A549 treated with CORT108297 at 1 μM for 4 hours (cell line): ENCODE data around the gene ESM1. TPM values are rescaled to one million over a fixed set of nuclear protein-coding genes. Genes with fewer than 3 reads are reported as not detected.

Experiments used
- total RNA-seq: library from RNA; stranded (reverse); fragments of 200-300 nt; extraction: Qiagen RNA extraction; gene quantifications from 5 replicates; pipeline ENCODE4 v1.2.3, GENCODE V29; 2022

ESM1 gene
- total RNA-seq = 0.06 TPM in 1 of 5 replicates, not detected in the others

GRCh38 chr5:54985301-54986268, at the start of gene ESM1:
Gene ESM1 (minus strand): TSS chr5:54985593. CDS start chr5:54985517, 76 bp downstream.

Other genes starting within 250 kb of the ESM1 start
- not detected in 5 replicates for gene GZMK, start 38.7 kb upstream of the ESM1 start, total RNA-seq
- not detected in 5 replicates for gene GZMA, start 117.1 kb upstream of the ESM1 start, total RNA-seq
- gene GPX8, start 174.6 kb upstream of the ESM1 start, total RNA-seq = 36.3 to 49.8 TPM (median 38.0 TPM) in 5 replicates
- 0.07 to 0.11 TPM (median 0.09 TPM) in 5 replicates for gene CDC20B, start 187.6 kb upstream of the ESM1 start, total RNA-seq
- 1.6 to 2.6 TPM (median 2.1 TPM) in 5 replicates for gene MCIDAS, start 241.7 kb upstream of the ESM1 start, total RNA-seq
- 5.2 to 9.9 TPM (median 9.5 TPM) in 5 replicates for gene CCNO, start 248.0 kb upstream of the ESM1 start, total RNA-seq